GM19240 (cell line): ENCODE results near the gene NAT16.

Source experiments
- DNase-seq: peaks from one replicate; pipeline ENCODE4 v3.0.0; 2011; ENCODE audit warnings: low spot score; ENCODE audit not compliant: insufficient read length

The NAT16 gene

GRCh38 chr7:101172005-101172853, 7.9 kb downstream of the NAT16 start:
- DNase-seq = no peak

- DNase-seq = no peak
Observed at GRCh38 chr7:101171442-101171837, 8.7 kb downstream of the NAT16 start.

DNA sequence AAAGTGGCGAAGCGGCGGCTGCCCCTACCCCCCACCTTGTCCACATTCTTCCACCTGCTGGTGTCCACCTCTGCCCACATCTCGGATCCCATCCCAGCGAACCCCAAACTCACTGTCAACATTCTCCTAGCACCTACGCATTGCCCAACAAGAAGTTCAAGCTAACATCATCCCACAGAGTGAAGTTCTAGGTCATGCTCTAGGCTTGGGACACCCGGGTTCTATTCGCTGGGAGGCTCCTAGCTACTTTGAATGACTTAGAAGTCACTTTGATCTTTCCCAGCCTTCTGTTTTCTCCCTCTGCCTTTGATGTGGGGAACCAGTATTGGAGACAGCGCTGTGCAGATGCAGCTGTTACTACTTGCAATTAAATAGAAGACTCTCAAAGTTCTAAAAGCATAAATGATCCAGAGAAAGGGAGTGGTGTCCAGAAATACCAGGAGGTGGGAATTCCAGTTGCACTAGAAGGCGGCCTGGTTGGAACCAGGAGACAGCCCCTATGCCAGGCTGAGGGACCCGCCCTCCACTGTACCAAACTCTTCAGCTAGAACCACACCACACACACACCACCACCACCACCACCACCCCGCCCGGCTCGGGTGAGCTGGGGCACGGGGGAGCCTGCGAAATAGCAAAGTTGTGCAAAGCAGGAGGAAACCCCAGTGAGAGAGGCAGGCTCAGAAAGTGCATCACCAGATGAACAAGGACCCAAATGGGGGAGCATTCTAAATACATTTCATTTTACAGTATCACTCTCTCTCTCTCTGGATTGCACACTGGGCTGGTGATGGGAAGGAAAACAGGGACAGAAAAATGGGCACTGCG, 9.3 kb downstream of the NAT16 start:
- DNase-seq = no peak

- DNase-seq = peak; percentile 79
Observed at GRCh38 chr7:101169838-101170551, 10.1 kb downstream of the NAT16 start.

DNA sequence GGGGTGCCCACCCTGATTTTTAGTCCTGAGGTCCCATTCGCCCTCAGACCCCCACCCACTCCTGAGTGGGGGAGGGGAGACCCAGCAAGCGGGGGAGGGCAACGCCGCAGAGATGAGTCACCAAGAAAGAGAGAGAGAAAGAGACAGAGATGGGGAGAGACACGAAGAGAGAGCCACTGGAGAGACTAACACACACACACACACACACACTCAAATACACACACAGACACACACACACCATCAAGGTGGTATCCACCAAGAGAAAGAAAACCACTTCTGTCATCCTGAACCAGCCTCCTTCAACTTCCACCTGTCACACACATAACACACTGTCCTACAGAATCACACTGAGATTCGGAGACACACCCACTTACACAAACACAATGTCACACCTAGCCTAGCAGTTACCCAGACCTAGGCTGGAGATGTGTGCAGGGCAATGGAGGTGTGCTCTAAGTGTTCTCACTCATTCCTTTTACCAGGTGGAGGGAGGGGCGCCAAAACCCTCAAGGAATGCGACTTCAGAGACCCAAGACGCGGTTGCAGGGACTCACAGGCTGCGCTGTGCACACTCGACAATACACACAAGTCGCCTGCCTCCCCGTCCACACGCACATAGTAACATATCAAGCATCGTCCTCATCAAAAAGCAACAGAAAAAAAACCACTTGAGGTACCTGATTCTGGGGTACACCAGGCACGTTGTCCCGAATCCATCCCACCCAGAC, 10.8 kb downstream of the NAT16 start:
- no peak for DNase-seq

DNA sequence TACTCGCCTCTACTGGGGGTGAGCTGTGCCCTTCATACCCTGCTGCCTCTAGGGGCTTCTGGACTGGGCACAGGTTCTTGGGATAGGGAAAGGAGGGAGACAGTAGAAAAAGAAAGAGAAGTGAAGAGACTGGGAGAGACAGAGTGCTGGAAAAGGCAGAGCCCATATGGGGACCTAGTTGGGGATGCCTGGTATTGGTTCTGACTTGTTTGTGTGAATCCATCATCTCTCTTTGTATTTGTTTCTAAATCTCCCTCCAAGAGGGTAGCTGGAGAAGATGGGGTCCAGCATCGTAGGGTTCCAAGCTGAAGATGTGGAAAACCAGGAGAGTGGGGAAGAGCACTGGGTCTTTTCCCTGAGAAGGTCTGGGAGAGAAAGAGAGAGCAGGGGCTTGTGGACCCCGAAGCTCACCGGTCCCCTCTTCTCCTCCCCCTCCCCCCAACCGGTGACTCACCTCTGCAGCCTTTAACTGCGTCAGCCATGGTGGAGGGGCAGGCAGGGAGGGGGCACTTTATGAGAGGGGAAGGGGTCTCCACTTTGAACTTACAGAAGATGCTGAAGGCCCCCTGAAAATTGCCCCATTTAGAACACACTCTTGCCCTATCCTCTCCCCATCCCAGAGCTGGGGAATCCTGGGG, 11.6 kb downstream of the NAT16 start:
- DNase-seq = no peak

DNA sequence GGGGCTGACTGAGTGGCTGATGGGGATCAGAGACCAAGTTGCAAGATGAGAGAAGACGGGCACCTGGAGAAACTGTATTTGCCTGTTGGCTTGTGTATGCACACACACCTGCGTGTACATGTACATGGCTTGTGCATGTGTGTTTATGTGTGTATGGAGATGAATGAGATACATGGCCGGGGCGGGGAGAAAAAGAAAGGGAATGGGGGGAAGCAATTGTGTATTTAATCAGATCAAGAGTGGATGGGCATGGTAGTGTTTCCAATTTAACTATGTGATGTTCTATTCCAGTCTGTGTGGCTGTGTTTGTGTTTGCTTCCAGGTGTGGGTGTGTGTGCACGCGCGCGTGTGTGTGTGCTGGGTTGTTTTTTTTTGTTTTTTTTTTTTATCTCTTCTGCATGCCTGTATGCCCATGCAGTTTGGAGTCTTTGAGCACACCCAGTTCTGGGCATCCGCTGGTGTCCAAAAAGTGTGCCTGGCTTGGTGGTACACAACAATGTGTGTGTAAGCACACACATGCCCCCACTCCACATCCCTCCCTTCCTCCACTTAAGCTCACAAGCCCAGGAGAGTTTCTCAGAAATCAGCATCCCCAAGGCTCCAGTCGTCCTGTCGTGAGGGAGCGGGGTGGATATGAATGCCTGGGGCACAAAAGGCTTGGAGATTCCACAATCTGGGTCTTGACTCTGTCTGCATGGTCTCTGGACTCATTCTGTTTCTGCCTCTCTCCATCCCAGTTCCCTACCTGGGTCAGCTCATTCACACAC, 12.3 kb downstream of the NAT16 start:
- no peak for DNase-seq

DNA sequence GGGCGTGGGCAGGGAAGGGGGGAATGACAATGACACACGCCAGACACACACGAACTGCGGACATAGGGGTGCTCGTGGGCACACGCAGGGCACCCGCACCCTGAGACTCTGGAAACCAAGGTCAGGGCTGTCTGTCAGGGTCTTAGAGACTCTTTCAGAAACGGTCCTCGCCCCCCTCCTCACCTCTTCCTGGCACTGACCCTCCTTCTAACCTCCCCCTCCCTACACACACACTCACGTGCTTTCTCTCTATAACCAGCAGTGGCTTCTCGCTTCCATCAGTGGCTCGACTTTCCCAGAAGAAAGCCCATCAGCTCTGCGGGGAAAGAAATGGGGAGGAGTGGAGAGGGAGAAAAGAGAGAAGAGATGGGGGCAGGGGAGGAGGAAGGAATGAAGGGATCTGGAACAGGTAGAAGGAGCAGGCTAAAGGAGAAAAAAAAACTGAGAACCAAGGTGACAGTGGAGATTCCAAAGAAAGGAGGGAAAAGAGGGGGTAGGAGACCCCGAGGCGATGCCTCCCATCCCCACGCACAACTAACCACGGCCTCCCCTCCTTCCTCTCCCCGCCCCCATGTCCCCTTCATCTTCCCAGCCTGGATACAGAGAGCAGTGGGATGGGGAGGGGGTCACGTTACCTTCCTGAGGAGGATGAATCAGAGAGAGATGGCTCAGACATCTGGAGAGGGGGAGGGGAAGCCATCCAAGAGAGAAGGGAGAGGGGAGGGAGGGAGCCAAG, 13.0 kb downstream of the NAT16 start:
- no peak for DNase-seq

- no peak for DNase-seq
Observed at GRCh38 chr7:101166648-101166908, 13.5 kb downstream of the NAT16 start.

DNA sequence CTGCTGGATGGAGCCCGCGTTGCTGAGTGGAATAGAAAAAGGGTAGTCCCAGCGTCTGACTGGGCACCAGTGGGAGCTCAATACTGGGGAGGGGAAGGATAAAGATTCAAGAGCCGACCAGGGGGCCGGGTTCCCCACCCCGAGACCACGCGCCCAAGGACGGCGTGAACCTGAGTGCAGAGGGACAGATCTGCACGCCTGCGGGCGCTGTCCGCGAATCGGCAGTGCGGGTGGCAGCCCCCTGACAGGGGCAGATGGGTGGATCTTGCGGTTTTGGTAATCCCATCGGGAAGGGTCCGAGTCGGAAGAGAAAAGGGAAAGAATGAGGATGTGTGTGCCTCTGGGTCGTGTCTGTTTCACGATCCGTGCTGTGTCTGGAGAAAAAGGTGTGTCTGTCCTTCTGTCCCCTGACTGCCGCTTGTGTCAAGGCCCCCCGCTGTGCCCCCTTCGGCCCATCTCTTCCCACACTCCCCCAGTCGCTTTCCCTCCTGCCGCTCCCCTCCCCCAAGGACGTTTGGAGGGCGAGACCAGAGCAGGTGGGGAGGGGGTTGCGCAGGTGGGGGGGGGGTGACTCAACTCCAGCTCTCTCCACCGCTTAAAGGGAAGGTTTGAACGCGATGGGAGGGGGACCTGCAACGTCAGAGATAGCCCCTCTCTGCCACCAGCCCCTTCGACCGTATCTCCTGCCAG, 14.0 kb downstream of the NAT16 start:
- no peak for DNase-seq

- DNase-seq = peak; percentile 94
Observed at GRCh38 chr7:101165075-101165957, 14.8 kb downstream of the NAT16 start, which contains the start of gene VGF. Gene VGF, minus strand, starts transcription at chr7:101165569. Its CDS starts 726 bp downstream, at chr7:101164843.

DNA sequence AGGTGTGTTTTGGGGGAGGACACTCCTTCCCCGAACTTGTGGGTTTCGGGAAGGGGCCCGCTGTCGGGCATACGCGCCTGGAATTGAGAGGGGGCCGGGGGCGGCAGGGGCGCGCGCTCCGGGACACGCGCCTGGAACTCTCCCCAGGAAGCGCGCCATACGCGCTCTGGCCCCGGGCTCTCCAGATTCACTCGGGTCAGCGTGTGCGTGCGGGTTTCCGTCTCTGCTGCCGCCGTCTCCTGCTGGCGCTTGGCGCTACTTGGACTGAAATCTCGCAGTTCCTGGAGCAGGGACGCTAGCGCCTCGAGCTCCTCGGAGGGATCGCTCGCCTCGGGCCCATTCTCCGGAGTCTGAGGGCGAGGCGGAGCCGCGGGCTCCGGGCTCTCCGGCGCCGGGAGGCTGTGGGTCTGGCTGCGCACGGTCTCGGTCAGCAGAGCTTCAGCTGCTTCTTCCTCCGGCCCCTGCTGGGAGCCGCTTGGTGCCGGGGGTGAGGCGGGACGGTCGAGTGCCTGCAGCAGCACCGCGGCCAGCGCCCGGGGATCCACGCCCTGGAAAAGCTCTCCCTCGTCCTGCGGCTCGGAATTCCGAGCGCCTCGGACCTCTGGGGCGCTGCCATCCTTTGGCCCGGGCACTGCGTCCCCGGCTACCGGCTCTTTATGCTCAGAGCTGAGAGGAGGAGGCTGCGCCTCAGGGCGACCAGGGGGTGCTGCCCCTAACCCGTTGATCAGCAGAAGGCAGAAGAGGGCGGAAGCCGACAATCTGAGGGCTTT, 15.8 kb downstream of the NAT16 start:
- DNase-seq = no peak

DNA sequence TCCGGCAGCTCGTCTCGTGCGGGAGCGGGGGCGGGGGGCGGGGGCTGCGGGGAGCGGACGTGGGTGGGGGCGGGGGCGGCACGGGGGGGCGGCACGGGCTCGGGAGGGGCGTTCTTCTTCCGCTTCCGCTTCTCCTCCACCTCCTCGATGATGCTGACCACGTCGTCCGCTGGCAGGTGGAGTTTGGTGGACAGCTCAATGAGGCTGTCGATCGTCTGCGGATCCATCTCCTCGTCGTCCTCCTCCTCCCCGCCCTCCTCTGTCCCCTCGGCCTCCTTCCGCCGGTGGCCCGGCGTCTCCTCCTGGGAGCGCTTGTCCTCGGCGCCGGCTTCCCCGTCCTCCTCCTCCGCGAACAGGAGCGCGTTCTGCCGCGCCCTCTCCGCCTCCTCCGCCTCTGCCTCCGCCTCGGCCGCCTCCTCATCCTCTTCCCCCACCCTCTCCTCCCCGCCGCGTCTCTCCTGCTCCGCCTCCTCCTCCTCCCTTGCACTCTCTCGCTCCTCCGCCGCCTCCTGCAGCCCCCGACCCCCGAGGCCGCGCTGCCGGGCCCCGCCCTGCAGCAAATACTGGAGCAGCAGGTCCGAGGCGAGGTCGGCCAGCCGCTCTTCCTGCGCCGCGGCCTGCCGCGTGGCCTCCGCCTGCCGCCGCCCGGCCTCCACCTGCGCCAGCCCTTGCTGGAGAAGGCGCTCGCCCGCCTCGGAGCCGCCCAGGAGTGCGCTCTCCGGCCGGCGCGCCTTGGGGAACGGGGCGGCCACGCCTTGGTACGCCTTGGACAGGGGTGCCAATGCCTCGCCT, 16.6 kb downstream of the NAT16 start:
- DNase-seq = no peak

DNA sequence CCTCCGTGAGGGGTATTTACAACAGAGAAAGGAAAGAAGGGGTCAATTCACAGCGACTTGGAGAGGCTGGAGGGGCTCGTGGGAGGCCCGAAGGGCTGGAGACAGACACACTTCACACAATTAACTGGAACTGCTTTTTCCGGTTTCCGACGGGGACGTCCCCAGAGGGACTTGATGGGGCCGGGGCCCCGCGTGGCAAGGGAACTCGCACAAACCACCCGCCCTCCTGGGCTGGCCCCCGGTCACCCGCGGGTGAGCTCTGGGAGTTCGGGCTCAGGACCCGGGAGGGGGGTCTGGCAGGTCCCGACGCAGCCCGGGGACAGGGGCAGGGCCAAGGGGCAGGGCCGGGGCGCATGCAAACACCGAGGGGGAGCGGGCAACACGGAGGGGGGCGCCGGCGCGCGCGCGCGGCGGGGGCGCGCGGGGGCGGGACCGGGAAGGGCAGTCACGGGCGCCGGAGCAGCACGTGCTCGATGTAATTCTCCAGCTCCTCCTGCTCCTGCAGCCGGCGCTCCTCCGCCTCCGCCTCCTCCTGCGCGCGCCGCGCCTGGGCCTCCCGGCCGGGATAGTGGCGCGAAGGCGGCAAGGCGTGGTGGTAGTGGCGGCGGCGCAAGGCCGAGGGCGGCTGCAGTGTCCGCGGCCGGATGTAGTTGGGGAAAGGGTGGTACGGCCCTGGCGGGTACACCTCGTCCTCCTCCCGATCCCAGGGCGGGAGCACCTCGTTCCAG, 17.4 kb downstream of the NAT16 start:
- no peak for DNase-seq

DNA sequence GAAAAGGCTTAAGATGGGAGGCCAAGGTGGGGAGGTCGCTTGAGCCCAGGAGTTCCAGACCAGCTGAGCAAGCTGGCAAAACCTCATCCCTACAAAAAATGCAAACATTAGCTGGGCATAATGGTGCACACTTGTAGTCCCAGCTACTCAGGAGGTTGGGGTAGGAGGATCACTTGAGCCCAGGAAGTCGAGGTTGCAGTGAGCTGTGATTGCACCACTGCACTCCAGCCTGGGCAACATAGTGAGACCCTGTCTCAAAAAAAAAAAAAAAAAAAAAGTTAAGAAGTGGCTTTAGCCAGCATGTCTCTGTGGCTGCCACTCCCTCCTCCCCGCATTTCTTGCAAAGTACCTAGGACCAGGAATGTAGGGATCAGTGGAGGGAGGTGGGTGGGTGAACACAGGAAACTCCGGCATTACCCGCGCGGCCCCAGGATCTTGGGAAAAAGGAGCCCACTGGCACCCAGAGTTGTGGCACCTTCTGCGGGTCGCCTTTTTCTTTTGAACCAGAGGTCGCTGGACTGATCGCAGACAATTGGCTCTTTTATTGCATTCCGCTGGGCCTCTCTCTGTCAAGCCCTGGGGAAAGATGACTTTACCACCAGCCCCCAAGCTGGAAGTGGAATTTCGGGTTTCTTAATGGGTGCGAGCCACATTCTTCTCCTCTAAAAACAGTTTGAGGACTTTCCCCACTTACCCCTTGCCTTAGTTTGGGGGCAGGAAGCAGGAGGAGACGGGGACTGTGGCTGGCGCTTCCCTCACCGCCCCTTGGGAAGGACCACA, 18.2 kb downstream of the NAT16 start:
- no peak for DNase-seq
